ENCODE measurements around the gene COL1A1.

The COL1A1 gene

DNA sequence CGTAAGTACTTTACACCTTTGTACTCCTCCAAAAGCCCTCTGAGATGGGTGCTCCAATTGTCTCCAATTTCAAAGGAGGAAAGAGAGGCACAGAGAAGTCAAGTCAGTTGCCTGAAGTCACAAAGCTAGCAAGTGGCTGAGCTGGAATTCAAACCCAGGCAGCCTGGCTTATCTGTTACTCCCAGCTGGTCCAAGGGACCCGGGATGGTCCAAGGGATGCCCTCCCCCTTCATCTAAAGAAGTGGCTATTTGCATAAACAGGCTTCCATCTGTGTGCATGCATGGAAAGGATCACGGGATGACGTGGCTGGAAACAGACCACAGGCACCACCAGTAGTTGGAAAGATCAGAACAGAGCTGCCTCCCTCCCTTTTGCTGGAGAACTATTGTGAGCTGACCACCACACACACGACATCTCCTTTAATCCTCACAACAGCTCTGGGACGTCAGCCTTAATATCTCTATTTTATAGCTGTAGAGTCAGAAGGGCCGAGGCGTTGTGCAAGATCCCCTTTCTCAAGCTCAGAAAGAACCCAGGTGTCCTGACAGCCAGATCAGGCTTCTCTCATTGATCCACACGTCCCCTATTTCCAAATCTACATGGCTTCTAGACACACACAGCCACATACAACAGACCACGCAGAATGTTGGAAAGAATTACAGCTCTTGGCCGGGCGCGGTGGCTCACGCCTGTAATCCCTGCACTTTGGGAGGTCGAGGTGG, 10.9 kb upstream of the COL1A1 start:
- peaks cover 86% of the 10 kb centered on the region for H3K4me1 Mint-ChIP-seq
- no peaks in the 10 kb centered on the region for H3K9me3 Mint-ChIP-seq
- H3K4me3 Mint-ChIP-seq = peak overlapping the region; percentile 4
- peaks cover 14% of the 10 kb centered on the region for H3K27me3 Mint-ChIP-seq (ENCODE audit: low read depth, poor library complexity)
- no peaks in the 10 kb centered on the region for H3K36me3 Mint-ChIP-seq (ENCODE audit: low read depth)
- no peak for DNase-seq
- TF ChIP-seq, protein P1, sequence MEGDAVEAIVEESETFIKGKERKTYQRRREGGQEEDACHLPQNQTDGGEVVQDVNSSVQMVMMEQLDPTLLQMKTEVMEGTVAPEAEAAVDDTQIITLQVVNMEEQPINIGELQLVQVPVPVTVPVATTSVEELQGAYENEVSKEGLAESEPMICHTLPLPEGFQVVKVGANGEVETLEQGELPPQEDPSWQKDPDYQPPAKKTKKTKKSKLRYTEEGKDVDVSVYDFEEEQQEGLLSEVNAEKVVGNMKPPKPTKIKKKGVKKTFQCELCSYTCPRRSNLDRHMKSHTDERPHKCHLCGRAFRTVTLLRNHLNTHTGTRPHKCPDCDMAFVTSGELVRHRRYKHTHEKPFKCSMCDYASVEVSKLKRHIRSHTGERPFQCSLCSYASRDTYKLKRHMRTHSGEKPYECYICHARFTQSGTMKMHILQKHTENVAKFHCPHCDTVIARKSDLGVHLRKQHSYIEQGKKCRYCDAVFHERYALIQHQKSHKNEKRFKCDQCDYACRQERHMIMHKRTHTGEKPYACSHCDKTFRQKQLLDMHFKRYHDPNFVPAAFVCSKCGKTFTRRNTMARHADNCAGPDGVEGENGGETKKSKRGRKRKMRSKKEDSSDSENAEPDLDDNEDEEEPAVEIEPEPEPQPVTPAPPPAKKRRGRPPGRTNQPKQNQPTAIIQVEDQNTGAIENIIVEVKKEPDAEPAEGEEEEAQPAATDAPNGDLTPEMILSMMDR (IDR thresholded peaks at IDR 0.05) = no peak
- peak overlapping the region; percentile 26 for H3K27ac Mint-ChIP-seq

DNA sequence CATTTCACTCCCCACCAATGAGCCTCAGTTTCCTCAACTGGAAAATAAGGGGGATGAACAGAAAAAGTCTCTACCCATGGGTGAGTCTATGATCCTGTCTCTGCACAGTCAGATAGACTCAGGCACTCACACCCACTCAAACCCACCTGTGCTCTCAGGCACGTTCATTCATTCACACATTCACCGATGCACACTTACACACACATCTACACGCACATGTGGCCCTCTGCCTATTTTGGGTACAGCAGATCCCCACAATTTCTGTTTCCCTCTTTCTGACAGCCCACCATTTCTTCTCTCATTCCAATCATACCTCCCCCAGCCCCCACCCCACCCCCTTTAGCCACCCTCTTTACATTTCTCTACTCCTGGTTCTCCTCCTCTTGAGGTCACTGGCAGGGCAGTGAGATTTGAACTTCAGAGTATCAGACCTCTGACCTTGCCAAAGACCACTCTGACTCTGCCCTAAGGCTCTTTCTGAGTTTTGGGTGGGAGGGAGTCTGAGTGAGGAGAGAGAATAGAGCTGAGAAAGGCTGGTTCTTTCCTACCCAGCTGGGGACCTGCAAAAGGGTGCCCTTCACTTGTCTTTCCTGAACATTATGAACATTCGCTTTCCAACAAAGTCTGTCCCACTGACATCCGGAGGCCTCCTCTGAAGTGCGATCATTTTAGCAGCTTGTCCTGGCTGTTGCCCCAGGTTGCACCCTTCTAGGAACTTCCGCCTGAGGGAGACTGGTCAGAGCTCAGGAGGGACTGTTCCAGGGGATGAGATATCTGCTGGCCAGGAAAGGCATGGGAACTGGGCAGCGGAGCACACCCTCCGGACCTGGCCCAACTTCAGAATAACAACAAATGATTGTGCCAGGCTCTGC, 10.1 kb upstream of the COL1A1 start:
- Mint-ChIP-seq H3K27ac (peak overlapping the region; percentile 86), H3K4me3 (peak overlapping the region; percentile 67), H3K9me3 (no peaks in the 10 kb centered on the region), H3K27me3 (ENCODE audit: low read depth, poor library complexity) (peaks cover 14% of the 10 kb centered on the region), H3K4me1 (peaks cover 90% of the 10 kb centered on the region), H3K36me3 (ENCODE audit: low read depth) (no peaks in the 10 kb centered on the region)
- TF ChIP-seq, protein P1 (IDR thresholded peaks at IDR 0.05) = no peak
- DNase-seq = no peak

DNA sequence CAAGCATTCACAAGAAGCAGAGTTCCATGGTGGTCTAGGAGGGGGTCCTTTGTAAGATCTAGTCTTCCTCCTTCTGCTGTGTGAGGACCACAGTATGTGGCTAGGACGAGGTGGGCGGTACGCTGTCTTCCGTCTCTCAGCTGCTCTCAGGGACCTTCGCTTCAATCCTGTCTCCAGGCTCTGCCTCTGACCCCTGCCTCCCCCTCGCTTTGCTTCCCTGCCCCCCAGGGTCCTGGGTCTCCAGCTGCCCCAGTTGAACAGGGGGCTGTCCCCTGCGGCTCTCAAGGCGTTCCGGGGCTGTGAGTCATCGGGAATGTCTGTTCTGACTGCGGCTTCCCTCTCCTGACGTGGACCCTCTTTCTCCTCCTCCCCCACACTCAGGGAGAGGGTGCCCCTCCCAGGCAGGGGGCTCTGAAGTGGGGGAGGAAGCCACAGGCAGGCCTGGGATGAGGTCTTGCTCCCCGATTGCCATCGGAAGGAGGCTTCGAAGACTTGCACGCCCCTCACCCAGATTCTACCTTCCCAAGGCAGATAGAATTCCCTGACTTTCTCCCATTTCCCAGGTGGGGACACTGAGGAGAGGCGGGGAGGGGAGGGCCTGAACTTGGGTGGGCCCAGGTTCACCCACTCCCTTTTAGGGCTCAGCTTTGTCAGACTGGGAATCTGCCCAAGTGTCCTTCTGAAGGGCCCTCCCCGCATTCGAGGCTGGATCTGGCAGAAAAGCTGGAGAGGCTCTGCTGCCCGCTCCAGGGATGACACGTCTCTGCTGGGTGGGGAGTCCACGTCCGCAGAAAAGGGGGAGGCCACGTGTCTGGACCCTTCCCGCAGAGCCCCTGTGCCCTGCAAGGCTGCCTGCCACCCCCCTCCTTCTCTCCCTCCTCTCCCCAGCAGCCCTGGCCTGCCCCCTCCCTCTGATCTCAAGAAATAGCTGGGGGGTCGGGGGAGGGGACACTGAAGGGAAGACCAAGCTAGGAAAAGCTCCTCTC, 9.1 kb upstream of the COL1A1 start:
- peaks cover 14% of the 10 kb centered on the region for H3K27me3 Mint-ChIP-seq (ENCODE audit: low read depth, poor library complexity)
- H3K27ac Mint-ChIP-seq = peak overlapping the region; percentile 97
- H3K4me1 Mint-ChIP-seq = peaks cover 97% of the 10 kb centered on the region
- peak; percentile 60 for DNase-seq
- H3K4me3 Mint-ChIP-seq = peak overlapping the region; percentile 59
- TF ChIP-seq, protein P1 (IDR thresholded peaks at IDR 0.05) = no peak
- H3K36me3 Mint-ChIP-seq (ENCODE audit: low read depth) = no peaks in the 10 kb centered on the region
- H3K9me3 Mint-ChIP-seq = no peaks in the 10 kb centered on the region

DNA sequence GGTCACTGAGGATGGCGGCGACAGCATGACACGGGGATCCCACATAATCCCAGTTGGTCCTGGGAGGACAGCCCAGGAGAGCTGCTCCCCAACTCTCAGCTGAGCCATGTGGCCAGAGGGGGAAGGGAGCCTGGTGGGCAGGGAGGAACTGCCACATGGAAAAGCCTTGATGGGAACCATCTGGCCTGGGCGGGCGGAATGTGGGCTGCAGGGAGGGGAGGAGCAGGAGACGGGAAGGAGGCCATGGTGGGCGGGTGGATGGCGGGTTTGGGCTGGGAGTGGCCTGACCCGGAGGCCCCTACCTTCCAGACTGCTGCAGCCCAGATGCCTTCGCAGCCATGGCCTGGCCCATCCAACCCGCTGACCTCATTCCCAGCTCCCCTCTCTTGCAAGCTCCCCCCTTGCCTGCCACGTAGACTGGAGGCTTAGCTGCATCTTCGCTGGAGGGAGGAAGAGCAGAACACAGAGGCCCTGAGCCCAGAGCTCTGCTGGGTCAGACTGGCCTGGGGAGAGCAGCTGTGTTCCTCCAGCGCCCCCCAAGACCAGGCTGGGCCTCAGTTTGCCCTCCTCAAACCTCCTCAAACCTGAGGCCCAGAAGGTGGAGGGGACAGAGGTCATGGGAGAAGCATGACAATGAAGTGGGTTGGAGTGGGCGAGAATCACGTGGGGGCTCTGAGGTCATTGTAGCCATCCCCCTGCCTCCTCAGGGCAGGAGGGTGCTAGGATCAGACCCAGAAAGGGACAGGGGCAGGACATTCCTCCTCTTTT, 8.2 kb upstream of the COL1A1 start:
- H3K4me3 Mint-ChIP-seq = peak overlapping the region; percentile 59
- TF ChIP-seq, protein P1 (IDR thresholded peaks at IDR 0.05) = no peak
- H3K4me1 Mint-ChIP-seq = peaks cover 99% of the 10 kb centered on the region
- DNase-seq = peak; percentile 80
- H3K27me3 Mint-ChIP-seq (ENCODE audit: low read depth, poor library complexity) = peaks cover 14% of the 10 kb centered on the region
- H3K36me3 Mint-ChIP-seq (ENCODE audit: low read depth) = no peaks in the 10 kb centered on the region
- peak overlapping the region; percentile 97 for H3K27ac Mint-ChIP-seq
- no peaks in the 10 kb centered on the region for H3K9me3 Mint-ChIP-seq

DNA sequence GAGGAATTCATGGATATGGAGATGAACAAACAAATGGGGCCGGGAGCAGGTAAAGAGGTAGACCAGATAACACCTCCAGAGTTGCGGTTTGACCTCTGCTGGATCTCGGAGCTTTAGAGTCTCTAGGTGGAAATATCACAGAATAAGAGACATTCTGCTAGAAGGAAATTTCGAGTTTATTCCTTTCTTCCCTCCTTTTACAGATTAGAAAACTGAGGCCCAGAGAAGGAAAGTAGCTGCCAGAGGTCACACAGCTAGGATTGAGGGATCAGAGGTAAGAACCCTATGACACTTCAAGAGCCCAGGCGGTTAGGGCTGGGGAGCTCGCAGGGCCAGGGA, 7.7 kb upstream of the COL1A1 start:
- no peak for DNase-seq
- H3K4me3 Mint-ChIP-seq = no peak overlapping the region
- H3K27me3 Mint-ChIP-seq (ENCODE audit: low read depth, poor library complexity) = peaks cover 11% of the 10 kb centered on the region
- no peaks in the 10 kb centered on the region for H3K36me3 Mint-ChIP-seq (ENCODE audit: low read depth)
- H3K27ac Mint-ChIP-seq = peak overlapping the region; percentile 94
- peaks cover 99% of the 10 kb centered on the region for H3K4me1 Mint-ChIP-seq
- H3K9me3 Mint-ChIP-seq = no peaks in the 10 kb centered on the region
- TF ChIP-seq, protein P1 (IDR thresholded peaks at IDR 0.05) = no peak
